IMR-90 (cell line): Measurements from ENCODE around the gene CLDN19. TPM values are rescaled to one million over a fixed set of nuclear protein-coding genes. Genes with fewer than 3 reads are reported as not detected.

Experiments
- ATAC-seq: fragments of 200-7000 bp; cut with Tn5 transposase; 2 replicates; pipeline ENCODE4 v1.9.1; 2020; ENCODE audit warnings: low read depth, mild to moderate bottlenecking, moderate library complexity
- BruUV-seq: library from RNA; stranded (reverse); fragments of 400-500 nt; replicated peaks from 2 replicates; lab custom pipeline; 2021; lab: Mats Ljungman, UMichigan
- CTCF ChIA-PET: fragments of 300-600 bp; formaldehyde crosslinking; extraction: SDS; loops from one replicate; lab custom pipeline; 2021; ENCODE audit warnings: antibody characterized with exemption; lab: Yijun Ruan, JAX
- POLR2A ChIA-PET: fragments of 300-600 bp; sonication (Branson Sonifier 250); formaldehyde crosslinking; loops from one replicate; lab custom pipeline; 2022; ENCODE audit warnings: antibody characterized with exemption; ENCODE audit not compliant: unreplicated experiment; lab: Charles Lee
- DNase-seq: peaks from one replicate; pipeline ENCODE4 v3.0.0; 2013
- H2AFZ ChIP-seq: replicated peaks from 2 replicates; pipeline ENCODE3; 2013; ENCODE audit warnings: low read length, mild to moderate bottlenecking; ENCODE audit not compliant: poor library complexity
- H2AK5ac ChIP-seq: 2 replicates; pipeline ENCODE4 v1.6.1; 2013; ENCODE audit warnings: low read depth, low read length, inconsistent platforms
- H2AK9ac ChIP-seq: replicated peaks from 2 replicates; pipeline ENCODE3; 2013; ENCODE audit warnings: mild to moderate bottlenecking, low read depth, low read length, moderate library complexity; ENCODE audit not compliant: poor library complexity
- H2BK120ac ChIP-seq: 2 replicates; pipeline ENCODE4 v1.6.1; 2013; ENCODE audit warnings: low read depth, low read length, inconsistent platforms
- H2BK15ac ChIP-seq: 3 replicates; pipeline ENCODE4 v1.6.1; 2013; ENCODE audit warnings: low read depth, low read length, inconsistent platforms
- H2BK20ac ChIP-seq: 2 replicates; pipeline ENCODE4 v1.6.1; 2013; ENCODE audit warnings: low read depth, mild to moderate bottlenecking, inconsistent platforms, low read length, moderate library complexity
- H2BK5ac ChIP-seq: 2 replicates; pipeline ENCODE4 v1.6.1; 2013; ENCODE audit warnings: mild to moderate bottlenecking, low read depth, low read length, inconsistent platforms; ENCODE audit not compliant: poor library complexity, severe bottlenecking
- H3K14ac ChIP-seq: replicated peaks from 2 replicates; pipeline ENCODE4 v1.6.1; 2013; ENCODE audit warnings: low read depth, low read length, inconsistent platforms
- H3K18ac ChIP-seq: 2 replicates; pipeline ENCODE4 v1.6.1; 2013; ENCODE audit warnings: low read depth, low read length, control low read depth
- H3K23ac ChIP-seq: 2 replicates; pipeline ENCODE4 v1.6.1; 2013; ENCODE audit warnings: low read depth, low read length, inconsistent platforms
- H3K27ac ChIP-seq: 2 replicates; pipeline ENCODE4 v1.5.1; 2013; ENCODE audit warnings: mild to moderate bottlenecking, control low read depth, low read length; ENCODE audit not compliant: insufficient read depth
- H3K27me3 ChIP-seq: 2 replicates; pipeline ENCODE4 v1.6.1; 2013; ENCODE audit warnings: low read length; ENCODE audit not compliant: control insufficient read depth, insufficient read depth
- H3K36me3 ChIP-seq: 2 replicates; pipeline ENCODE4 v1.6.1; 2013; ENCODE audit warnings: low read length, mixed read lengths; ENCODE audit not compliant: control insufficient read depth, insufficient read depth
- H3K4ac ChIP-seq: 2 replicates; pipeline ENCODE4 v1.6.1; 2013; ENCODE audit warnings: low read depth, low read length, inconsistent platforms
- H3K4me1 ChIP-seq: 2 replicates; pipeline ENCODE4 v1.6.1; 2013; ENCODE audit warnings: low read length, mixed read lengths; ENCODE audit not compliant: control insufficient read depth, insufficient read depth
- H3K4me2 ChIP-seq: 2 replicates; pipeline ENCODE4 v1.6.1; 2013; ENCODE audit warnings: low read depth, mild to moderate bottlenecking, control low read depth, low read length, moderate library complexity
- H3K4me3 ChIP-seq: 2 replicates; pipeline ENCODE4 v1.5.1; 2013; ENCODE audit warnings: low read depth, mild to moderate bottlenecking, control low read depth, low read length, moderate library complexity; ENCODE audit not compliant: insufficient read depth
- H3K56ac ChIP-seq: 2 replicates; pipeline ENCODE4 v1.6.1; 2013; ENCODE audit warnings: low read length, inconsistent platforms; ENCODE audit not compliant: insufficient read depth; ENCODE audit errors: extremely low read depth
- H3K79me1 ChIP-seq, 2 experiments: 2 replicates each; pipeline ENCODE4 v1.6.1; 2013; ENCODE audit warnings: low read length in 2 of 2, inconsistent platforms in 1 of 2, low read depth in 1 of 2
- H3K9ac ChIP-seq: 2 replicates; pipeline ENCODE4 v1.6.1; 2013; ENCODE audit warnings: low read depth, low read length, control low read depth
- H3K9me1 ChIP-seq: 2 replicates; pipeline ENCODE4 v1.6.1; 2013; ENCODE audit warnings: low read length, inconsistent platforms; ENCODE audit not compliant: insufficient read depth
- H3K9me3 ChIP-seq: 2 replicates; pipeline ENCODE4 v1.6.1; 2013; ENCODE audit warnings: low read length; ENCODE audit not compliant: control insufficient read depth, insufficient read depth
- H4K20me1 ChIP-seq: 2 replicates; pipeline ENCODE4 v1.6.1; 2013; ENCODE audit warnings: low read length, inconsistent platforms; ENCODE audit not compliant: insufficient read depth
- H4K5ac ChIP-seq: 2 replicates; pipeline ENCODE4 v1.6.1; 2013; ENCODE audit warnings: mild to moderate bottlenecking, low read depth, low read length, control low read depth
- H4K8ac ChIP-seq, 2 experiments: 2 replicates each; pipeline ENCODE4 v1.6.1; 2013; ENCODE audit warnings: low read depth in 2 of 2, low read length in 2 of 2, control low read depth in 1 of 2, inconsistent platforms in 1 of 2
- H4K91ac ChIP-seq: 2 replicates; pipeline ENCODE4 v1.6.1; 2013; ENCODE audit warnings: low read depth, low read length, inconsistent platforms; ENCODE audit not compliant: insufficient read depth
- CHD1 ChIP-seq: IDR thresholded peaks from 2 replicates; pipeline ENCODE4 v1.6.1; 2012; ENCODE audit warnings: low read depth, low read length, improper control_type of control experiment
- FOS ChIP-seq: fragments of 150-350 bp; IDR thresholded peaks from 2 replicates; pipeline ENCODE4 v1.6.1; 2016; ENCODE audit warnings: low read depth, low read length
- MAFK ChIP-seq: IDR thresholded peaks from 2 replicates; pipeline ENCODE4 v1.6.1; 2012; ENCODE audit warnings: low read depth, low read length, improper control_type of control experiment
- MAZ ChIP-seq: IDR thresholded peaks from 2 replicates; pipeline ENCODE4 v1.6.1; 2012; ENCODE audit warnings: low read depth, mild to moderate bottlenecking, low read length, improper control_type of control experiment, moderate library complexity, borderline replicate concordance
- MXI1 ChIP-seq: IDR thresholded peaks from 2 replicates; pipeline ENCODE4 v1.6.1; 2012; ENCODE audit warnings: low read depth, mild to moderate bottlenecking, low read length, moderate library complexity, borderline replicate concordance
- NFE2L2 ChIP-seq: fragments of 150-350 bp; IDR thresholded peaks from 2 replicates; pipeline ENCODE4 v1.6.1; 2016; ENCODE audit warnings: low read depth, mild to moderate bottlenecking, low read length
- POLR2A ChIP-seq: IDR thresholded peaks from 2 replicates; pipeline ENCODE4 v1.6.1; 2012; ENCODE audit warnings: mild to moderate bottlenecking, low read depth, low read length
- RCOR1 ChIP-seq: IDR thresholded peaks from 2 replicates; pipeline ENCODE4 v1.6.1; 2012; ENCODE audit warnings: mild to moderate bottlenecking, low read length, improper control_type of control experiment; ENCODE audit not compliant: insufficient replicate concordance
- RFX5 ChIP-seq: IDR thresholded peaks from 2 replicates; pipeline ENCODE4 v1.8.0; 2012; ENCODE audit warnings: low read depth, mild to moderate bottlenecking, low read length, moderate library complexity
- SMC3 ChIP-seq: fragments of 150-350 bp; IDR thresholded peaks from 2 replicates; pipeline ENCODE4 v1.6.1; 2016; ENCODE audit warnings: low read depth, mild to moderate bottlenecking, antibody characterized with exemption, low read length, moderate library complexity
- WGBS, 2 experiments: methylation state at CpG; one replicate each; pipeline versions ENCODE4 v1.1.5 to v1.1.7; 2013; ENCODE audit warnings: missing lambda C conversion rate in 2 of 2; ENCODE audit not compliant: insufficient read length in 1 of 2; ENCODE audit errors: extremely low coverage in 2 of 2; 5-methylcytosine and 5-hydroxymethylcytosine counted together
- dilution Hi-C: fragments of 300-500 bp; cut with HindIII; formaldehyde crosslinking; loops from one replicate; pipeline ENCODE4 v1.14.3; 2018; ENCODE audit warnings: low sequenced_read_pairs; ENCODE audit not compliant: unreplicated experiment
- in situ Hi-C: fragments of 300-500 bp; cut with MboI; formaldehyde crosslinking; loops from 3 replicates; pipeline ENCODE4 v1.14.3; 2019; ENCODE audit warnings: low sequenced_read_pairs, inconsistent platforms, mixed read lengths
- intact Hi-C: fragments of 100-400 bp; cut with micrococcal nuclease; formaldehyde crosslinking; loops from 2 replicates; pipeline ENCODE4 v1.10.0; 2022
- polyA plus RNA-seq, 3 experiments: library from polyadenylated mRNA; depleted of rRNA; stranded (reverse); fragments of >200 nt; gene quantifications; 2 replicates each; pipeline ENCODE4 v1.2.3, GENCODE V29; 2012; ENCODE audit warnings: low replicate concordance in 1 of 3
- total RNA-seq: library from RNA; depleted of rRNA; stranded (reverse); fragments of >200 nt; gene quantifications from 2 replicates; pipeline ENCODE4 v1.2.3, GENCODE V29; 2012
- TF ChIP-seq, protein P1 (sequence below): fragments of 150-350 bp; IDR thresholded peaks from 2 replicates; pipeline ENCODE4 v1.6.1; 2017; ENCODE audit warnings: mild to moderate bottlenecking, antibody characterized with exemption, low read length, low read depth
- TF ChIP-seq, protein P2 (sequence below): conservative IDR thresholded peaks from 2 replicates; pipeline ENCODE4 v1.5.1; 2012; ENCODE audit warnings: mild to moderate bottlenecking, low read depth, low read length, improper control_type of control experiment
- TF ChIP-seq, protein P3 (sequence below): fragments of 150-350 bp; IDR thresholded peaks from 2 replicates; pipeline ENCODE4 v1.6.1; 2016; ENCODE audit warnings: low read depth, mild to moderate bottlenecking, low read length, moderate library complexity, borderline replicate concordance

CLDN19 gene
- total and polyA plus RNA-seq, 2 of the 4 experiments (the other 2 are of a cell fraction) = not detected

DNA sequence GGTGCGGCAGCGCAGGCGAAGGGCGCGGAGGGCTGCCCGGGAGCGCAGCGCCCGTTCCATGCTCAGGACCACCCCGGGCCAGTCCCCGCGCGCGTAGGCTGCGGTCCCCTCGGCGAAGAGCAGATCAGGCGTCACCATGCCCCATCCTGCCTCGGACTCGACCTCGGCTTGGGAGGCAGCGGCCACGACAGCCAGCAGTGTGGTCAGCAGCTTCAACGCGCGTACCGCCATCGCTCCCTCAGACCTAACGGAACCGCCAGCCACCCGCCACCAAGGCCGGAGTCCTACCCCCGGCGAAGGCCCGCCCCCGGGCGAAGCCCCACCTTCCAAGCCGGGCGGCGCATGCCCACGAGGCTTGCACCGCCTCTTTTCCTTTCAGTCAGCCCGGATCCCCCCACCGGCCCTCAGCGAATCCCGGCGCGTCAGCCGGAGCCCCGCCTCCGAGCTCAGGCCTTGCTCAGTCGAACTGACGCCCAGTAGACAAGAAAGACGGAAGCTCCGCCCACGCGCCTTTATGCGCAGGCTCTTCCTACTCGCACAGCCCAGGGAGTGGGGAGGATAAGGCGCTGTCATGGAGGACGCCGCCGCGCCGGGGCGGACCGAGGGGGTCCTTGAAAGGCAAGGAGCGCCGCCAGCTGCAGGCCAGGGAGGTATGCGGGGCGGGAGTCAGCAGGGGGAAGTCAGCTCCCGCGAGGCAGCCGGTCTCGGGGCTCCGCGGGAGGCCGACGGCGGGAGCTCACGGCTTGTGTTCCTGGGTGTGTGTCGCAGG lies 26.9 kb upstream of the CLDN19 start, which contains the start of the genes C1orf50 and P3H1:
C1orf50 (plus strand) TSS at position 509 of the 769 bp plus-strand sequence; CDS start at position 572, 63 bp downstream.
P3H1 (minus strand) TSS at position 288 of the 769 bp plus-strand sequence; CDS start at position 231, 57 bp downstream.
- Histone ChIP-seq H3K4me3 (peak within 1 kb of the TSS; percentile 77), H3K27me3 (no peaks in the 10 kb centered on the region), H3K4me2 (peak within 1 kb of the TSS; percentile 99), H3K79me1 (peaks cover 21 to 51% of the 10 kb centered on the region in 2 experiments), H2AK5ac (peak within 1 kb of the TSS; percentile 99), H3K23ac (peak within 1 kb of the TSS; percentile 98), H3K4ac (peak within 1 kb of the TSS; percentile 97), H3K27ac (peak within 1 kb of the TSS; percentile 79), H2BK5ac (peak within 1 kb of the TSS; percentile 80), H4K91ac (peak within 1 kb of the TSS; percentile 87), H2AK9ac (peak within 1 kb of the TSS; percentile 93), H4K5ac (peak within 1 kb of the TSS; percentile 29), H2AFZ (peak within 1 kb of the TSS; percentile 98), H3K9me3 (no peaks in the 10 kb centered on the region), H4K20me1 (peaks cover 32% of the 10 kb centered on the region), H3K14ac (peak within 1 kb of the TSS; percentile 95), H2BK20ac (no peak within 1 kb of the TSS), H3K9me1 (peaks cover 7% of the 10 kb centered on the region), H2BK15ac (0 out of 3 replicates have a peak within 1 kb of the TSS, but pooled peaks have one; percentile 31), H2BK120ac (peak within 1 kb of the TSS; percentile 44), H3K4me1 (no peaks in the 10 kb centered on the region; the same call in 1 of the 2 replicates), H3K36me3 (peaks cover 4% of the 10 kb centered on the region), H4K8ac (peak within 1 kb of the TSS; percentile 61 to 77; a peak in 3 of 4 replicates), H3K56ac (peak within 1 kb of the TSS; percentile 96), H3K18ac (peak within 1 kb of the TSS; percentile 40; the same call in 1 of the 2 replicates), H3K9ac (peak within 1 kb of the TSS; percentile 91)
- DNase-seq (peak; percentile 98), ATAC-seq (peak; percentile 92)
- dilution Hi-C loops = no loop called here
- POLR2A ChIA-PET = interaction anchor here (0.6 kb wide), 2 partner anchors 11 to 230 kb away, joined by 3 read pairs; no protein-coding TSS in a partner anchor
- in situ Hi-C loops = no loop called here
- intact Hi-C loops = loop anchor here (5.0 to 10.0 kb wide), 3 partner anchors 50 to 432 kb away; partner anchors contain the start of genes ERMAP, FOXJ3, SVBP and YBX1
- BruUV-seq = TSS peak; percentile 76
- WGBS, 2 experiments = 2% methylated on average over 30 of the region's 82 CpGs; no CpG with 5 or more reads in 1 of the 2 experiments
- CTCF ChIA-PET = interaction anchor here (1.2 to 1.3 kb wide), 2 partner anchors 11 to 16 kb away, joined by 4 to 5 read pairs; no protein-coding TSS in a partner anchor
- TF ChIP-seq MXI1 (no peak; the same call in 1 of the 2 replicates), MAZ (peak; percentile 40; the same call in 1 of the 2 replicates), POLR2A (peak; percentile 83), RCOR1 (no peak), MAFK (no peak), CHD1 (no peak), SMC3 (no peak), FOS (no peak), NFE2L2 (no peak), RFX5 (no peak)
- TF ChIP-seq, protein P1, sequence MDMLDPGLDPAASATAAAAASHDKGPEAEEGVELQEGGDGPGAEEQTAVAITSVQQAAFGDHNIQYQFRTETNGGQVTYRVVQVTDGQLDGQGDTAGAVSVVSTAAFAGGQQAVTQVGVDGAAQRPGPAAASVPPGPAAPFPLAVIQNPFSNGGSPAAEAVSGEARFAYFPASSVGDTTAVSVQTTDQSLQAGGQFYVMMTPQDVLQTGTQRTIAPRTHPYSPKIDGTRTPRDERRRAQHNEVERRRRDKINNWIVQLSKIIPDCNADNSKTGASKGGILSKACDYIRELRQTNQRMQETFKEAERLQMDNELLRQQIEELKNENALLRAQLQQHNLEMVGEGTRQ = 0 out of 2 replicates have a peak, but pooled peaks have one; percentile 4
- TF ChIP-seq, protein P2, sequence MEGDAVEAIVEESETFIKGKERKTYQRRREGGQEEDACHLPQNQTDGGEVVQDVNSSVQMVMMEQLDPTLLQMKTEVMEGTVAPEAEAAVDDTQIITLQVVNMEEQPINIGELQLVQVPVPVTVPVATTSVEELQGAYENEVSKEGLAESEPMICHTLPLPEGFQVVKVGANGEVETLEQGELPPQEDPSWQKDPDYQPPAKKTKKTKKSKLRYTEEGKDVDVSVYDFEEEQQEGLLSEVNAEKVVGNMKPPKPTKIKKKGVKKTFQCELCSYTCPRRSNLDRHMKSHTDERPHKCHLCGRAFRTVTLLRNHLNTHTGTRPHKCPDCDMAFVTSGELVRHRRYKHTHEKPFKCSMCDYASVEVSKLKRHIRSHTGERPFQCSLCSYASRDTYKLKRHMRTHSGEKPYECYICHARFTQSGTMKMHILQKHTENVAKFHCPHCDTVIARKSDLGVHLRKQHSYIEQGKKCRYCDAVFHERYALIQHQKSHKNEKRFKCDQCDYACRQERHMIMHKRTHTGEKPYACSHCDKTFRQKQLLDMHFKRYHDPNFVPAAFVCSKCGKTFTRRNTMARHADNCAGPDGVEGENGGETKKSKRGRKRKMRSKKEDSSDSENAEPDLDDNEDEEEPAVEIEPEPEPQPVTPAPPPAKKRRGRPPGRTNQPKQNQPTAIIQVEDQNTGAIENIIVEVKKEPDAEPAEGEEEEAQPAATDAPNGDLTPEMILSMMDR = no peak; the same call in 1 of the 2 replicates
- TF ChIP-seq, protein P3, sequence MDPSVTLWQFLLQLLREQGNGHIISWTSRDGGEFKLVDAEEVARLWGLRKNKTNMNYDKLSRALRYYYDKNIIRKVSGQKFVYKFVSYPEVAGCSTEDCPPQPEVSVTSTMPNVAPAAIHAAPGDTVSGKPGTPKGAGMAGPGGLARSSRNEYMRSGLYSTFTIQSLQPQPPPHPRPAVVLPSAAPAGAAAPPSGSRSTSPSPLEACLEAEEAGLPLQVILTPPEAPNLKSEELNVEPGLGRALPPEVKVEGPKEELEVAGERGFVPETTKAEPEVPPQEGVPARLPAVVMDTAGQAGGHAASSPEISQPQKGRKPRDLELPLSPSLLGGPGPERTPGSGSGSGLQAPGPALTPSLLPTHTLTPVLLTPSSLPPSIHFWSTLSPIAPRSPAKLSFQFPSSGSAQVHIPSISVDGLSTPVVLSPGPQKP = no peak
